ENCODE data around the gene CEP97.

CEP97 gene

DNA sequence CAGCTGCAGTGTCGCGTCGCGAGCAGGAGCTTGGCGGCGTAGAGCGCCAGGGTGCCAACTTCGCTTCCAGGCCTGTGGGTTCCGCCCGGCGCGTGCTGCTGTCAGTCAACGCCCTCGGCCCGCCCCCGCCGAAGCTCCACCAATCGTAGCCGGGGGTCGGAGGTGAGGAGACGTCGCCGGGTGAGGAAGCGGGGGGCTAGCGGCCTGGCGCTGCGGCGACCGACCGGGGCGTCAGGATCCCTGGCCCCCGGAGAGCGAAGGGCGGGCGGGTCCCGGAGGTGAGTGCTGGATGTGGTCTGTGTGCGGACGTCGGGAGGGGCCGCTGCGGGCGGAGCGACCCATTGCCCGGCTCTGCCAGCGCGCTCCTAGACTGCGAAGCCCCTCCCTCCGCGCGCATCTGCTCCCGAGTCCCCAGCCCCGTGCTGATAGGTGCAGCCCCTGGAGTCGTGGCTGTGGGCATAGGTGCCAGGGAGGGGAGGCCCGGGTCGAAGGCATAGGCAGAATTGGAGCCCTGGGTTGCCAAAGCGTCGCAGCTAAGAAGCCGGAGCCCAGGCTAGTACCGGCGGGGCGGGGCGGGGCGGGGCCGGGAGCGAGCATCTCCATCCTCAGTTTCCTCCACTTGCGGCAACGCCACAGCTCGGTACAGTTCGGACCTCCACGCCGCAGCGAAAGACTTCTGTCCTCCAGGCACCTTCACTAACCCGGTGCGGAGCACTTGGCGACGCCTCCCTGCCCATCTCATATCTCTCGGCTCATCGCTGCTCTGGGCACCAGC is 54.8 kb downstream of the CEP97 start, which contains the start of gene NXPE3:
TSS of gene NXPE3 (plus strand) at position 165 of the 775 bp plus-strand sequence. CDS start 6,386 bp downstream, outside the sequence.
- DNase-seq = peak; percentile 96

GRCh38 chr3:101779822-101780381 is 55.5 kb downstream of the CEP97 start:
- DNase-seq = no peak

- DNase-seq = no peak
These were observed 56.2 kb downstream of the CEP97 start for GRCh38 chr3:101780661-101781060.

GRCh38 chr3:101781166-101781565 is 56.8 kb downstream of the CEP97 start:
- DNase-seq = no peak

- DNase-seq = peak; percentile 19
These were observed 60.6 kb downstream of the CEP97 start for GRCh38 chr3:101784855-101785613.

GRCh38 chr3:101791778-101792177 is 67.4 kb downstream of the CEP97 start:
- no peak for DNase-seq

DNA sequence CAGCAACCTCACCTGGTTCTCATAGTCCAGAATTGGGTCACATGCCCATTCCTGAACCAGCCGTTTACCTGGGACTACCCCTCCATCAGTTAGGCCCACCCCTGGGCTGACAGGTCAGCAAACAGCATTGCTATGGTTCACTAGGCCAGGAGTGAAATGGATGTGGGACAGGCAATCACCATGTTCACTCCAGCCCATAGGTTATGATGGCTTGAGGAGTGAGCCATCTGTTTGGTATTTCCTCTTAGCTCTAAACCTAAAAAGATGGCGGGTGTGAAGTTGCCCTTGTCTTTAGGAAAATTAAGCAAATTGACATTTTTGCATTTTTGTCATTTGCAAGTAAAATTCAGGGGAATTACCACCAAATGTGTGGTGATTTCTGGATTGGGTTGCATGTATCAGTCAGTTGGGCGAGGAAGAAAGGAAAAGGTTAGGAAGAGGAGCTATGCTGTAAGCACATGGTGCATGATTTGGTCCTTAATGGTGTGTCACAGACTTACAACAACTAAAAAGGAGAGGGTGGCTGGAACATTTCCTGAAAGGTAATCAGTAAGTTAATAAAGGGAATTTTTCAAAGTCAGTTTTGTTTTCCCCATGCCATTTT is 71.8 kb downstream of the CEP97 start:
- no peak for DNase-seq

- DNase-seq = no peak
These were observed 76.8 kb downstream of the CEP97 start for GRCh38 chr3:101801174-101801573.

DNA sequence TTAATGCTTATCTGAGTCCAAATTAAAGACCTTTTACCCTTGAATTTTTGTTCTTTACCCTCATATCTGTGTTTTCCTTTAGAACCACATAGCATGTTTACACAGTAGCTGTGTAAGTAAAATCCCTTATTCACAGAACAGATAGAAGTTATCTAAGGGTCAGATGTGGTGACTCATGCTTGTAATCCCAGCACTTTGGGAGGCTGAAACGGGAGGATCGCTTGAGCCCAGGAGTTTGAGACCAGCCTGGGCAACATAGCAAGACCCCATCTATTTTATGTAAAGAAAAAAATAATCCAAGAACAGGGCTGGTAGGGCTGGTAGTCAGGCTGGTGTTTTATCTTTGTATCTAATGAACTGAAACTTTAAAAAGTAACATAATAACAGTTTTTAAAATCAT is 77.8 kb downstream of the CEP97 start:
- DNase-seq = no peak

DNA sequence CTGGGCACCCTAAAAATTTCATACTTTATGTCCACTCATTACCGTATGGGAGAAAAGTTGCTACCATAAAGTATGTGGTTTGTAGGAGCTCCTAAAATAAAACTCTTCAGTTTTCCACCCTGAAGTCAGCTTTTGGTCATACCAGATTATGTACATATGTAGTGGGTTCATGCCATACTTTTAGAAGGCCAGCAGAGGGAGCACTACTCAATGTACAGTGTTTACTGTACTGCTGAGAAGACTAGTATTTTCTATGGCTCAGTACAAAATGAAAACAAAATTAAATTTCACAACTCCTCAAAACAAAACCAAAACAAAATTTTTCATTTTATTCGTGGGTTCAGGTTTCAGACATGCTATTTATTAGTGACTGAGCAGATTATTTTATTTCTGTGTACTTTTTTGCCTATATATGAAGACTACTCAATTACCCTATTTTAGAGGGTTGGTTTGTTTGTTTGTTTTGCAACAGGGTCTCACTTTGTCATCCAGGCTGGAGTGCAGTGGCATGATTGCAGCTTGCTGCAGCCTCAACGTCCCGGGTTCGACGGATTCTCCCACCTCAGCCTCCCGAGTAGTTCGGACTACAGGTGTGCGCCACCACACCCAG is 78.9 kb downstream of the CEP97 start:
- DNase-seq = peak; percentile 77

- DNase-seq = no peak
These were observed 79.5 kb downstream of the CEP97 start for GRCh38 chr3:101803939-101804338.

DNA sequence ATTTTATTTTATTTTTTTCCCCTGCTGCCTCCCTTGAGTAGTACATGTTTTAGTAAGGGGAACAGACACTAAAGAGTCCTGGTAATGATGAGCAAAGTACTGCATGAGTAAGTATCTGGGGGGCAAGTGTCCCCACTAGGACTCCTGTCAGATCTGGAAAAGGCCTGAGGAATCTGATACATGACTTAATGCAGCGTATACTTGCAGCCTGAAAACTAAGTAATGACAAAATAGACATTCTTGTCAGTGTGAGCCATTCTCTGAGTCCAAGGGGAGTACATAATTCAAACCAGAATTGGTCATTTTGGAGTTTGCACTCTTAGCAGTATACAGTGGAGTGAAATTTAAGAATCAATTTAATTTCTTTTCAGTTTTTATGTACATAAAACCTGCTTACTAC is 82.1 kb downstream of the CEP97 start:
- no peak for DNase-seq

GRCh38 chr3:101807888-101808287 is 83.5 kb downstream of the CEP97 start:
- no peak for DNase-seq

- DNase-seq = peak; percentile 61
These were observed 85.0 kb downstream of the CEP97 start for GRCh38 chr3:101809178-101810021.

DNA sequence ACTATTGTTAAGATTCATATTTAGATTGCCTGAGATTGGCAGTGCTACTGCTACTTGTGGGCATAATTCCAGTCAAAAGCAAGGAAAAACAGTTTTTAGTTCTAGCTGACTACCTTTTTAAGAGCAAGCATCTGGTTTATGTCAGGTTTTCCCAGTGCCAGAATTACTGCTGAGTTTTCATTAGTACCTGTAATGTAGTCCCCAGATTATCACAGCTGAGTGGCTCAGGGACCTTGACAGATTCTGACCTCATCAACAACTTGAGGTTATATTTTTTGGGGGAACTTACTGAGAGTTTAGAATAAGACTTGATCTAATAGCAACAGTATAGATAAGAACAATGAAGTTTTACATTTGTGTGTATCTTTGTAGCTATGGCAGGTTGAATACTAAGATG is 85.6 kb downstream of the CEP97 start:
- no peak for DNase-seq

DNA sequence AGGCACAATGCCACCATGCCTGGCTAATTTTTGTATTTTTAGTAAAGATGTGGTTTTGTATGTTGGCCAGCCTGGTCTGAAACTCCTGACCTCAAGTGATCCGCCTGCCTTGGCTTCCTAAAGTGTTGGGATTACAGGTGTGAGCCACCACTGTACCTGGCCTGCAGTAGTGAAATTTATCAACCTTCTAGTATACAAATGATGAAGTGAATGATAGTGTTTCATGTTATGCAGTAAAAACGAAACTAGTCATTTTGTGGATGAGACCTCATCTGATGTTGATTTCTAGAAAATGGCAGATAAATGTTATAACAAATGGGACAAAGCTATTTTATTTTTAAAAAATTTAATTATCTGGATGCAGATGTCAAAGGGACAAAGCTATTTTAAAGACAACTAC is 87.5 kb downstream of the CEP97 start:
- no peak for DNase-seq

GRCh38 chr3:101812895-101813294 is 88.5 kb downstream of the CEP97 start:
- no peak for DNase-seq

DNA sequence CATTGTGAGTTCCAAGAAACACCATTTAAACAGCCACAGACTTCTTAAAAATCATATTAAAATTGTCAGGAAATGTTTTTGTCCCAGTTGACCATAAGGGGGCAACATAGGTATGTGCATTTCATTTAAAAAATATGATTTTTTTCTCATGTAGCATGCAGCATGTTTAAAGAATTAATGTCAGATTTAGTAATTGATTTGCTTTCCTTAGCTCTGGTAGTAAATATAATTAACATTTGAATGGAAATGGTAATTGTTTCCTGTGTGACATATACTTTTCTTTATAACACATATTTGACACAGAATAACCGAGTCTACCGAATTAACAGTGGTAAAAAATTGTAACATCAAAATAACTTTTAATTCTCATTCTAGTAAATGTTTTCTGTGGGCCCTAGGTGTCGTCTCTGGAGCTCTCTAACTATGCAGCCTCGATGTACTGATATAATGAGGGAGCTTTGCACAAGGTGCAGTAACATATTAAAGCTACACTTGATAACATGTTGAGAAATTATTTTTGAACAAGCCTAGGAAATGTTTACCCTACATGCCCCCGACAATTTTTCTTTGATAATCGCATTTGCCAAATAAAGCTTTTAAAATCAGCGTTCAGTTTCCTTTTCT is 89.5 kb downstream of the CEP97 start:
- DNase-seq = no peak

GRCh38 chr3:101814835-101815234 is 90.4 kb downstream of the CEP97 start:
- DNase-seq = no peak

GRCh38 chr3:101816215-101817149 is 92.1 kb downstream of the CEP97 start:
- DNase-seq = no peak
